ENCODE data around the gene ANKS4B.
"Not testable (repeated sequence)": the region's sequence is repeated elsewhere in the genome, so short reads cannot be mapped to it uniquely, and the experiment has no call there.

The ANKS4B gene

DNA sequence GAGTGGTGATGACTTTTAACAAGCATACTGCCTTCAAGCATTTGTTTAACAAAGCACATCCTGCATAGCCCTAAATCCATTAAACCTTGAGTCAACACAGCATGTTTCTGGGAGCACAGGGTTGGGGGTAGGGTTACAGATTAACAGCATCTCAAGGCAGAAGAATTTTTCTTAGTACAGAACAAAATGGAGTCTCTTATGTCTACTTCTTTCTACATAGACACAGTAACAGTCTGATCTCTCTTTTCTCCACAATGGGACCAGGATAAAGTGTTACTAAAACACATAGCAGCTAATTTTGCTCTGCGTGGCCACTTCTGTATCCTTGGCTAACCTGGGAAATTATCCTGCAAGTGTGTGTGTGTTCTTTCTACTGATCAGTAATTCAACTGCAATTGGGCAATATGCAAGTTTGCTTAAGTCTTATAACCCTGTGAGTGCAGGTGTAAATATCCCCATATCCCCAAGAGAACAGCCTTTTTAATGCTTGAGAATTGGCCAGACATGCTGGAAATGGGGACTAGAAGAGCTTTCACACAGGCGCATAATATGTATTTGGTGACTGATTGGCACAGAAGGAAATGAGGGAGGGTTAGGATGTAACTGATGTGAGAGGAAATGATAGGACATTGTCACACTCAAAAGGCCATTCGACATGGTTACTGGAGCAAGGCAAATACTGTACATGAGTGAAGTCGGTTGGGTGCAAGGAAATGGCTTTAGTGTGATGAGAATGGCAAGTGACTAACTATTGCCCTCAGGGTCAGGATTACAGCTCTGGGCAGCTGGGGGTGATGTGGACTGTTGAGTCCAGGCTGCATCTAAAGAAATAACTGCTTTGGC lies 10.8 kb upstream of the ANKS4B start:
- DNase-seq: no peak

- DNase-seq: no peak
Measured at GRCh38 chr16:21223787-21224186, 9.7 kb upstream of the ANKS4B start.

GRCh38 chr16:21224800-21225199 lies 8.7 kb upstream of the ANKS4B start:
- DNase-seq: no peak

- DNase-seq: no peak
Measured at GRCh38 chr16:21226749-21227148, 6.8 kb upstream of the ANKS4B start.

GRCh38 chr16:21227866-21228265 lies 5.6 kb upstream of the ANKS4B start:
- DNase-seq: no peak

GRCh38 chr16:21228361-21228872 lies 5.1 kb upstream of the ANKS4B start:
- DNase-seq: no peak

GRCh38 chr16:21233045-21233520 lies 416 bp upstream of the ANKS4B start:
- no peak for DNase-seq

- no peak for DNase-seq
Measured at GRCh38 chr16:21235199-21235585, 1.7 kb downstream of the ANKS4B start.

DNA sequence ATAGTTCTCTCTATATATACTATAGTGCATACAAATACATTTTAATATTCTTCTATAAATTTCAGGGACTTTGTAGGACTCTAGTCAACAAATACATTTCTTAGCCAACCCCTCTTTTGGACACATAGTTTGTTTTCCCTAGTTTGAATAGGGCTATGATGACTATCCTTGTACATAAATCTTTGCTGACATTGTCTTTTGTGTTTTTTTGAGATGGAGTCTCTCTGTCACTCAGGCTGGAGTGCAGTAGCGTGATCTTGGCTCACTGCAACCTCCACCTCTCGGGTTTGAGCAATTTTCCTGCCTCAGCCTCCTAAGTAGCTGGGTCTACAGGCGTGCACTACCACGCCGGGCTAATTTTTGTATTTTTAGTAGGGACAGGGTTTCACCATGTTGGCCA lies 3.3 kb downstream of the ANKS4B start:
- DNase-seq: no peak

GRCh38 chr16:21239646-21240045 lies 6.1 kb downstream of the ANKS4B start:
- no peak for DNase-seq

DNA sequence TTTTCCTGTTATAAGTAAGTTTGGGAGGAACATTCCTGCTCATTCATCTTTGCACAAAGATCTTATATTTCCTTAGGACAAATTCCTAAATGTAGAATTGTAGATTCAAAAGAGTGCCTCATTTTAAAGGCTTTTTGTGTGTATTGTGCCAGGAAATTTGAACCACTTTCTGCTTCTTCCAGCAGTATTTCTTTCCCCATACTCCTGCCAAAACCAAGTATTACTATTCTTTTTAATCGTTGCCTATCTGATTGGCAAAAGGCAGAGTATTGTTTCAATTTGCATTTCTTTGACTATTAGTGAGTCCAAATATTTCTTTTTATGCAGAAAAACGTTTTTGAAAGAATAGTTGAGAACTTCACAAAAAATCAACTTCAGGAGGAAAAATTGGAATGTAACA lies 9.3 kb downstream of the ANKS4B start:
- no peak for DNase-seq

DNA sequence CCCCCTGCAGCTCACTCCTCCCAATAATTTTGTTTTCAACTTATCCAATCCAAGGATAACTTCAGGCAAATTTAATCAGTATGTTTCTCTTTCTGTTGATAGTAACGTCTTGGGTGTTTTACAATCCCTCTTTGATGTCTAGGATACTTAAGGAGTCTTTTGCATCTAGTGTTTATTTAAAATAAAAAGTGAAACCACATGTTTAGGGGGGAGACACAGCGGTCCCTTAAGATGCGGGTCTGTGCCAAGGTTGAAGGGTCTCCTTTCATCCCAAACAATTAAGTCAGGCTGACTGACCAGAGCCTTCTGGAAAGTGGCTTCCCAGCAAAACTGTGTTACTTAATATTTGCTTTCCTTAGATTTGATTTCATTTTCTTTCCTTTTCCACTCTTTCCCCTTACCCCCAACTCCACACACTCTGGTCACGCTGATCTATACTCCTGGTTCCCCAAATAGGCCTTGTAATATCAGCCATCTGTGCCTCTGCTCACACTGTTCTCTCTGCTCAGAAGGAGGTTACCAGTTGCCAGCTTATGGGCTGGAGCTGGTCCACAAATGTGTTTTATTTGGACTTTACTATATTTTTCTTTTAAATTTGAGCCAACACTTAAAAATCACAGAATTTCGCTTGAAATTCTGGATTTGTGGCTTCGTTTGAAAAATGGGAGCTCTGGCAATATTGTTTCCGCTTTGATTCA lies 11.2 kb downstream of the ANKS4B start:
- DNase-seq: no peak

- not testable (repeated sequence) for DNase-seq
Measured at GRCh38 chr16:21248179-21248578, 14.7 kb downstream of the ANKS4B start.

DNA sequence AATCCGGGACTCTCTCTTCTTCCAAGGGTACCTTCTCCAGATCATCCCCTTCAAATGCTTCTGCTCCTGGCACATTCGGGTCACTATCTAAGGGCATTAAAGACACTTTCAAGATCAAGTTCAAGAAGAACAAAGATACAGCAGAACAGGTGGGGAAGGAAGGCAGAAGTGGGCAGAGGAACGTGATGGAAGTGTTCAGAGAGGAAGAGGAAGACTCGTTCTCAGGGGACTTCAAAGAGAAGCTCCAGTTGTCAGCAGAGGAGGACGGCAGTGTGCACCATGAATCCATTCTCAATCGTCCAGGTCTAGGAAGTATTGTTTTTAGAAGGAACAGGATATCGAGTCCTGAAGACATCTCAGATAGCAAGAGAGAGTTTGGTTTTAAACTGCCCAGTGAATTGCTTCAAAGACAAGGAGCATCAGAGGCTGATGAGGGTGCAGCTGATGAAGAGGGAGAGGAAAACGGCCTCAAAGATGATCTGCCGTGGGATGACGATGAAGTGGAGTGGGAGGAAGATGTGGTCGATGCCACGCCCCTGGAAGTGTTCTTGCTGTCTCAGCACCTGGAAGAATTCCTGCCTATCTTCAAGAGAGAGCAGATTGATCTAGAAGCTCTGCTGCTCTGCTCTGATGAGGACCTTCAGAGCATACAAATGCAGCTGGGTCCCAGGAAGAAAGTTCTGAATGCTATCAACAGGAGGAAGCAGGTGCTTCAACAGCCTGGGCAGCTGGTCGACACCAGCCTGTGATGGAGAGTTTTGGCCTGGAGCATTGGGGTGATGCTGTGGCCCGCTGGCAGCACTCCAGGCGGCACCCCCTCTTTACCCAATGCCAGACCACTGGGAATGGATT lies 16.8 kb downstream of the ANKS4B start:
- no peak for DNase-seq

DNA sequence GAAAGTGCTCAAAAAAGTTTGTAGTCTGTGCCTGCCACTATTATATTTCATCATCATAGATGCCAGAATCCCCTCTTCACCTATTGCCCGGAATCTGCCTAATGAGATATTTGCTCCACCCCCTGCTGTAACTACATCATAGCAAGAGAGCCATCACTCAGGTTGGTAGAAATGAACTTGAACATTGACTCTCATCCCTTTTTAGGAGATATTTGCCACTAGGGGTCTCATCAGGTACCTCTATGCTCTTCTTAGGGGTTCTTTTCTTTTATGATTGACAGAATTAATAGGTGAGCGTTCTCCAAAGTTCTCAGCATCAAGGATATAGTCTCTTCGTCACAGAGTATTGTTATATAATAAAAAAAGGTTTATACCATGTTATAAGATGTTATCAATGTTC lies 20.0 kb downstream of the ANKS4B start:
- no peak for DNase-seq

DNA sequence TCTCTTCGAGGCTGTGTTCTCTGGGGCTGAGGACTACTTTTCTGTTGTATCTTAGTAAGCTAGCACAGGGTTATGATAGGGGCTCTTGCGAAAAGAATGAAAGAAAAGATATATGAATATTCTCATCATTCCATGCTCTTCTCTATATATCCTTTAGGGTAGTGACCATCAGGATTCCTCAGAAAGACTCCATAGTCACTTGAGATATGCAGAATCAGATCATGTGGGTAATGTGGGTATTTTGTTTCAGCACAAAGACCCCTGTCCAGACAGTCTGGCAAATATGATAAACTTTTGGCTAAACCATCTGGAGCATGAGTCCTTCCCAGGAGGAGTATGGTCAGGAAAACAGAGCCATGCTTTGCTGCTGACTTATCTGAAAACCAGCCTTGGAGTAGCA lies 23.1 kb downstream of the ANKS4B start:
- no peak for DNase-seq

DNA sequence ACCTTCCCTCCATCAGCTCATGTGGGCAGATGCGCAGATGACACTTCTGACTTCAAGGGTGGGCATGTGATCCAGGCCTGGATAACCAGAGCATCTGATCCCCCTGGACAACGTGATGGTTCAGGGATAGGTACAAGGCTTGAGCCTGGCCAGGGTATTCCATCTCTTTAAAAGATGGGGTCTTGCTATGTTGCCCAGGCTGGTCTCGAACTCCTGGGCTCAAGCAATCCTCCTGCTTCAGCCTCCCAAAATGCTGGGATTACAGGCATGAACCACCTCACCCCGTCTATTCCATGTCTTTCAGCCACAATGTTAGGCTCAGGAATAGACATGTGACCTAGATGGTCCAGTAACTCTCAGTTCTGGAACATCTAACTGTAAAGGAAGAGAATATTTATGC lies 23.8 kb downstream of the ANKS4B start:
- DNase-seq: no peak

DNA sequence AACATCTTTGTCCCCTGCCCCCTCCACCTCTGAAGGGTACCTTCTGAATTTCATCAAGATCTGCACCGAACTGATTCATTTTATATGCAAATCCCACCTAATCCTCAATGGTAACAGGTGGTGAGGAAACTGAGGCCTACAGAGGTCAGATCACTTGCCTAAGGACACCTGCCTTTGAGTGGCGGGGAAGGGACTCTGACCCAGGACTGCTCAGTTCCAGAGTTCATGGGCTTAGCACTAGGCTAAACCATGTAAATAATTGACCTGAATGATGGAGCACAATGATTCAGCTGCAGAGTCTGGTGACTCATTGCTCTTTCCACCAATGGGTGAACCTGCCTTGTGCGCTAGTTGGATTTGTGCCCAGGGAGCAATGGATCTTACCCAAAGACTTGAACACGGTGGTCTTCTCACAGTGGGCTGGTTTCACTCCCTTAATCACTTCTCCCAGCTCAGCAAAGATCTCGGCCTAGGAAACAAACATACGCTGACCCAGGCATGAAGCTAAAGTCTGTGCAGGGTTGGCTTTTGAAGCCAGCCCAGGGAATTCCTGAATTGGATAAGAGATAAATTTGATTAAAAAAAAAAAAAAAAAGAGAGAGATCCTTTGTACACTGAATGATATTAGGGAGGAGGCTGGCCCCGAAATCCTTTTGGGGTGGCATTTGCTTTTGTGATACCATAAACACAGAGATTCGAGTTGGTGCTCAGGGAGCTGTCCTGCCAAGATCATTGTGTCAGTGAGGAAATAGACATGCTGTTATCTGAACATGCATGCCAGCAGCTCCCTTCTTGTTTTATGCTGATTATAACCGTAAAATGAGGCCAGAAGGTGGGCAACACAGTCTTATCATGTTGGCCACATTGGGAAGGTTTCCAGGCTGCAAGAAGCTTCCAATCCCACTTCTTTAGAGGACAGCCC lies 27.6 kb downstream of the ANKS4B start:
- DNase-seq: no peak

DNA sequence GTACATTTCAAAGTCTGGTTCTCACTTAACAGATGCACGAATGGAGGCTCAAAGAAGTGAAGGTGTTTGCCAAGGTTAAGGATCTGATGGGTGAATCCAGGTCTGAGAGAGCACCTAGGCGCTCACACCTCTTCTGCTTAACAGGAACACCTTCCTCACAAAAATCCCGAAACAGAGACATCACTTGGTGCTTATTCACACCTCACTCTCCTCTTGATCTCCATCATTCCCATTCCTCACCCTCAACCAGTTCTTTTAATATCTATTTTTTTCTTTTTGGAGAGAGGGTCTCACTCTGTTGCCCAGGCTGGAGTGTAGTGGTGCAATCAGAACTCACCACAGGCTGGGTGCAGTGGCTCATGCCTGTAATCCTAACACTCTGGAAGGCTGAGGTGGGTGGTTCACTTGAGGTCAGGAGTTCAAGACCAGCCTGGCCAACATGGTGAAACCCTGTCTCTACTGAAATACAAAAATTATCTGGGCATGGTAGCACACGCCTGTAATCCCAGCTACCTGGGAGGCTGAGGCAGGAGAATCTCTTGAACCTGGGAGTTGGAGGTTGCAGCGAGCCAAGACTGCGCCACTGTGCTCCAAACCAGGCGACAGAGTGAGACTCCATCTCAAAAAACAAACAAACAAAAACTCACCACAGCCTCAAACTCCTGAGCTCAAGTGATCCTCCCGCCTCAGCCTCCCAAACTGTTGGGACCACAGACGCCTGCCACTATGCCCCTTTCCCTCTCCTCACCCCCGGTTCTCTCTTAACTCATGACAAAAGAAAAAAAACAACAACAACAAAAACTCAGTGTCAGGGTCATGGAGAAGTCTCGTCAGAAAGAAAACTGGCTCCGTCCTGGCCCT lies 29.5 kb downstream of the ANKS4B start:
- DNase-seq: no peak

DNA sequence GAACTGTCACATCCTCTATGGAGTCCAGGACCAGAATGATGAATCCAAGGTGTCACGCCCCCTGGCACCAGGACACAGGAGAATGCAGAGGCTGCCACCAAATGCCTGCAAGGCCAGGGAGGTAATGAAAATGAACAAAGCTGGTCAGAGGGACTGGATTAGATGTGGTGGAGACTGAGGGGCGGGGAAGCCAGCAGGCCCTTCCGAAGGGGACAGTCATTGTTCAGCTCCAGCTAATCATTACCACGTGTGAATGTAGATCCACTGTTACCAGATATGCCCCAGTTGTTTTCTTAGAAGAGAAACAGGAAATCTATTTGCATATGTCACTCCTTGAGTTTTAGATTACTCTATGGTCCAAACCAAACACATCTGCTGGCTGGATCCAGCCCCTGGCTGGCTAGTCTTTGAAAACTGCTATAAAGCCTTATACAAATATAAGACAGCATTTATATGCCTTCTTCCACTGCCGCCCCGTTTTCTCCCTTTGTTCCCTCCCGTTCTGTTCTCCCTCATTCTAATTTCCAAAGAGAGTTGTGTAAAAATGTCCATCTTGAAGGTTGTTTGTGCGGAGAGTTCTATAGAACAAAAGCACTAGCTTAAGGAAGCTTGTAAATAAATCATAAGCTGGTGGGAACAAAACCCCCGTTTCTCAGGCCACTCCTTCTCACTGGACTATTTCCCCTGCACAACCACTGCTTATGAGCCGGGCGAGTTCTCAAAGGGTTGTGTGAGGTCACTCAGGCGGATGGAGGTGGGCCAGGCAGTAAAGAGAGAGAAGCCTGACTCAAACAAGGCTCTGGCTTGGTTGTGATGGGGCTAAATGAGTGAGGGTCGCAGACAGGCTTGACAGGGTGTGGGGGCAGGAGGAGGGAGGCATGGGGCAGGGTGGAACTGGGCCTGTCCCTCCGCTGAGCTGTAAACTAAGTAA lies 30.4 kb downstream of the ANKS4B start:
- no peak for DNase-seq

All from 8988T (cell line).